8988T (cell line): Measurements from ENCODE around the gene NLRP8.
"Not testable (repeated sequence)": the region's sequence is repeated elsewhere in the genome, so short reads cannot be mapped to it uniquely, and the experiment has no call there.

Source experiments
- DNase-seq: peaks from one replicate; pipeline ENCODE4 v3.0.0; 2011

Gene NLRP8

DNA sequence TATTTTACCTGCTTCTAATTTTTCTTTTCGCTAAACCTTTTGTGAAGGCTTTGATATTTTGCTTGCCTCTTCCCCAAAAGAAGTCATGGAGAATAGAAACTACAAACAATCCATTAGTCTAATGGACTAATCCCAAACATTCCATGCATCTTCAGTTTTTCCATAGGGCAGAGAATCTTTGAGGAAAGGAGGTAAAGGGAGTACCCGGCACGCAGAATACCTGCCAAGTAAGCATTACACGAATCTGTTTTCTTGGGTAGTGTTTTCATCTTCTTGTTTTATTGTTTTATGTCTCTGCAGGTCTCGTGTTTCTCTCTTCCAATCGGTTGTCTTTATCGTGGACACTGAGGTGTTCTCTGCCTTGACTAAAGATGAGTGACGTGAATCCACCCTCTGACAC lies at the start of gene NLRP8:
Gene NLRP8, plus strand, starts transcription at position 301 of the 400 bp plus-strand sequence.
- no peak for DNase-seq

DNA sequence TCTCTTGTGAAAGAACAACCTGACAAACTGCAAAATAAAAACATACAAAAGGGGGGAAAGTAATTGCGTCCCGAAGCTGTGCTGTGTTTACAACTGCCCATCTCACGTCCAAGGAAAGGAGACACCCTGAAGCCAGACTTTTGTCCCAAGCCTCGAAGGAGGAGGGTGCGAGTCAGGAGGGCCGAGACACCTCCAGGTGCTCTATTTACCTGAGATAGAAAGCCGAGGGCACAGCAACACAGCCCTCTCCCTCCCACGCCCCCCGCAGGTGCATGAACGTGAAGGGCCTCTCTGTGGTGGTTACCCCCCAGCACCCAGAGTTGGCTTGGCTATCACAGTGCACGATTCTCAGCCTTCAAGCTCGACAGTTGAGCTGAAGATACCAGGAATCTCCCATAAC lies 48.7 kb upstream of the NLRP8 start:
- DNase-seq = no peak

DNA sequence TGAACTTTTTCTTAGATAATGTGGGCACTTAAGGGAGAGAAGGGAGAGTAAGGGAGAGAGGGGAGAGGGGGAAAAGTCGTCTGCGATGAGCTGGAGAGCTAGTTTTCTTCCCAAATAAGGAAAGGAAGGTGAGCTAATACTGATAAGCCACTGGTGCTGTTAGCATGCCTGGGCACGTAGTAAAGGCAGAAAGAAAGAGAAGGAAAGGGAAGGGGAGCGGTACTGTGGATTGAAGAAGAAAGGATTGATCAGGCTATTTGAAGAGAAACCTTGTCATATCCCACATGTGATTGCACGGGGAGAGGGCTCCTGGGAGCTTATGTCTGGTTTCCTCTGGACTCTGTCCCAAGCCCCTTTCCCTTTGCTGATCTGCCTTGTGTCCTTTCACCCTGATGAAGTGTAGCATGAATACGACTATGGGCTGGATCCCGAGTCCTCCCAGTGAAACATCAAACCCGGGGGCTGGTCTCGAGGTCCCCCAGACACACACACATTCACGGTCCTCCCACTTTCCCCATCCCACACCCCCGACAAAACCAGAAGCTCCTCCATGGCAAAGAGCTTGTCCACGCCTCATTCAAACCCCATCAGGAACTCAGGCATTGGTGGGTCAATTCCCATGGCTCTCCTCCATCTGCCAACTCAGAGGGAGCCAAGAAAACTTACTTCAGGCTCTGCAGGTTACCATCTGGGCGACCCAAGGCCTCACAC lies 46.1 kb upstream of the NLRP8 start:
- no peak for DNase-seq

DNA sequence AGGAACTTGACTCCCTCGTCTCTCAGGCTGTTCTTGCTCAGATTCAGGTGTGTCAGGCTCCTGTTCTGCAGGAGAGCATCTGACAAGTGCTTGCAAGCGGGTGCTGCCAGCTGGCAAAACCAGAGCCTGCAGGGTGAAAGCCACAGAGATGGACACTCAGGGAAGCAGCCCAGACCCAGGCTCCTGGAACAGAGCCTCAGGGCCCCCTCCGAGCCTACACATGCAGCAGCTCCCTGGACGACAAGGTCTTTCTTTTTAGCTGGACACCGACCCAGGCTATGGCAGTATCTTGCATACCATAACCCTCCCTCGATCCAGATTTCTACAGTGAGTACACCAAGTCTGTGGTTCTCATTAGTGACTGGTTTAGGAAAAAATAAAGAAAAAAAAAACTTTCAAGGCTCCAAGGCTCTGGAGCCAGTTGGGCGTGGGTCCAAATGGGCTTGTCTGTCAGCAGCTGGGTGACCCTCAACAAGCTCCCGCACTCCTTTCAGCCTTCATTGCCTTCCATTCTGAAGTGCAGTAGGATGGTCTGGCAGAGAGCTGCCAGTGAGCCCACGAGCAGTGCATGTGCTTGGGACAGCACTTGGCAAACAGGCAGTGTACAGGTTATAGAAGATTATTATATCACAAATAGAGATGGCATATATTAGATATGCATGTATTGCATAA lies 45.4 kb upstream of the NLRP8 start:
- DNase-seq = no peak

DNA sequence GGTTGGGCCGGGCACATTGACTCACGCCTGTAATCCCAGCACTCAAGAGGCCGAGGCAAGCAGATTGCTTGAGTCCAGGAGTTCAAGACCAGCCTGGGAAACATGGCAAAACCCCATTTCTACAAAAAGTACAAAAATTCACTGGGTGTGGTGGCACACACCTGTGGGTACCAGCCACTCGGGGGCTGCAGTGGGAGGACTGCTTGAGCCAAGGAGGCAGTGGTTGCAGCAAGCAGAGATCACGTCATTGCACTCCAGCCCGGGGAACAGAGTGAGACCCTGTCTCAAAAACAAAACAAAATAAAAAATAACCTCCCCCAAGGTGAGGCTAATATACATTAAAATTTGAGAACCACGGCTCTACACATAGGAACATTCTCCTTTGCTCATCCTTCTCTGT lies 40.3 kb upstream of the NLRP8 start:
- DNase-seq = no peak

DNA sequence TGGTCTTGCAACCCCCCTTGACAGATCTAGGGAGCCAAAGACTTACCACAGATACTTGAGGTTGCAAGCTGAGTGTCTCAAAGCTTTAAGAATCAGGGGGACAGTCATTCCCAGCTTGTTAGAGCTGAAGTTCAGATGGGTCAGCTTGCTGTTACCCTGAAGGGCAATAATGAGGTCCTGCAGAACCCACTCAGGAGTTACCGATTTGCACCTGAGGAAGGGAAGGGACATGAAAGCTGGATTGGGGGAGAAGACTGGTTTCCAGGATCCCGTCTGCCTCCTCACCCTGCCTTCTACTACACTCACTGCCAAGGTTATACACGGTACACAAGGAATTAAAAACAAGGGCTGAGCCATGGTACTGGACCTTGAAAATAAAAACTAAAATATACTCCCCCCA lies 39.9 kb upstream of the NLRP8 start:
- DNase-seq = no peak

DNA sequence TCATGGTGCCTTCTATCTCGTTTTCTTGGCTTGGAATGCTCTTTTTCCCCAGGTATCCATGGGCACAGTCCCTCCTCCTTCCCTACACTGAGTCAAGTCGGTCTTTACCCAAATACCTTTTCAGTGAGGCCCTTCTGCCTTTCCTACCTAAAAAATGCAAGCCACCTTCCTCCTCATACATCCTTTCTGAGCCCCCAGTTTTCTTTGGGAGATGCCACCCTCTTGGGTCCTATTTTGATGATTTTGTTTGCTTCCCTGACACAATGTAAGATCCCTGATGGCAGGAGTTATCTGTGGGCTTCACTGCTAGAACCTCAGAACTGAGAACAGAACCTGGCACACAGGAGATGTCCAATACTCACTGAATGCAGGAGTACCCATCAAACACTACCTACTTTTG lies 37.8 kb upstream of the NLRP8 start:
- no peak for DNase-seq

DNA sequence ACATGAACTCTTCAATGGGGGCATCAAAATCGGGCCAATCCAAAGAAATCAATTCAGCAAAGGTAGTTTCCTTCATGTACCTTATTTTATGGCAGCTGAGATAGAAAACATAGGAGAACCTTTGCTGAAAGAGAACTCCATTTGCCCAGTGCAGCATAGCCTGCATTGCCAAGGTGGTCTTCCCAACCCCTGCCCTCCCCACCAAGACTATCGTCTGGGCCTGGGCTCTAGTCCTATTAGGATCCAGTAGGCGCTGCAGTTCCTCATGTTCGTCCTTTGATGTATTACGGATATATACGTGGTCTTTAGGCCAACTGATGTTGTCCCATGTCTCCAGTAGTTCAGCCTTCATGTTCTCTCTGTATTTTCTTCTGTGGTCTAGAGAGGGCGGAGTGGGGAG lies 34.7 kb upstream of the NLRP8 start:
- DNase-seq = no peak

DNA sequence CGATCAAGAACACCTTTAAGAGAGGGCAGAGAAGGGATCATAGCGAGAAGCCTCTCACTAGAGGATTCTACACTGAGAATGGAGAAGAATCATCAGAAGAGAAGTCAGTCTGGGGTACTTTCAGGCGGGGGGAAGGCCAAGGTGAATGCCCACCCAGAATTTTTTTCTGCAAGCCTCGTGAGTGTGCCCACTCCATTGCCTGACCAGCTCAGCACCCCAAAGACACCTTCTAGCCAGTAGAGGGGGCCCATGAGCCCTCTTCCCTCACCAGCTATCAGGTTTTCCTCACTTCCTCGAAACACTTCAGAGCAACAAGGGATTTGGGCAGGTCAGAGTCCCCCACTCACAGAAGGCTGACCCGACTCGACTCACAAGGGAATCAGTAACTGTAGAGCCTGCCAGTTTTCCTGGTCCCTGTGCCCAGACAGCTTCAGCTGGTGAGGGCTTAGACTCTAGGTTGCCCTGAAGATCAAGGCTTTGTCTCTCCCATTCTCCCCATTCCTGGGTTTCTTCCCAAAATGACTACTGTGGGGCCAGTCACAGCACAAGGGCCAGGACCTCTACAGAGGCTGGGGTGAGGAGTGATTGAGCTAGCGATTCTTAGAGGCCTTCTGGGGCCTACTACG lies 33.9 kb upstream of the NLRP8 start:
- DNase-seq = no peak

DNA sequence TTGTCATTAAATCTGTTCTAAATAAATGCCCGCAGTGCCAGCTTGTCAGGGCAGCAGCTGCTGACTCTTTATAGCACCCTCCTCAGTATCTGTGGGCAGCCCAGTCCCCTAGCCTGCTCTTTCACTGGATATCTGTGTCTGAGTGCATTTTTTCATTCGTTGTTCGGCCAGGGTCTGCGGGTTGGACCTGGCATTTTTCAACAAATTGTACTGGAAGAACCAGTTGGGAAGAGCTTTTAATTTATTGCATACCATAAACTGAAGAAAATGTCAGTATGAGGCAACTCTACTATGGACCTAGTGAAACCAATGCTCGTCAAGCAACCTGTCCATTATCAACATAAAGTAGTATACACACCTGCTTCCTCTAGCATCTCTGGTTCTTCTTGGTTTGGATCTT lies 24.1 kb upstream of the NLRP8 start:
- no peak for DNase-seq

DNA sequence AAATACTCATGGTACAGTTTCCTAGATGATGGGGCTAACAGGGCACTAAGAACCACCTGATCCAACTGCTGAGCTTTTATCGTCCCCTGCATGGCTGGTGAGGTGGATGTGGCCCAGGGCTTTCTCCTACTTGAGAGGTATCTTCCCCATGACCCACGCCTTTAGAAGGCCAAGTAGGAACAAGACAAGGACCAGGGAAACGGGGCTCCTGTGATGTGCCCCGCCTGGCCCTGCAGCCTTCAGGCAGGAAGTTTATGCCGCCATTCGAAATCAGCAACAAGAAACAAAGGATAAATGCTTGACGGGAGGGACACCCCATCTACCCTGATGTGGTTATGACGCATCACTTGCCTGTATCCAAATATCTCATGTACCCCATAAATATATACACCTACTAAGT lies 19.6 kb upstream of the NLRP8 start:
- no peak for DNase-seq

DNA sequence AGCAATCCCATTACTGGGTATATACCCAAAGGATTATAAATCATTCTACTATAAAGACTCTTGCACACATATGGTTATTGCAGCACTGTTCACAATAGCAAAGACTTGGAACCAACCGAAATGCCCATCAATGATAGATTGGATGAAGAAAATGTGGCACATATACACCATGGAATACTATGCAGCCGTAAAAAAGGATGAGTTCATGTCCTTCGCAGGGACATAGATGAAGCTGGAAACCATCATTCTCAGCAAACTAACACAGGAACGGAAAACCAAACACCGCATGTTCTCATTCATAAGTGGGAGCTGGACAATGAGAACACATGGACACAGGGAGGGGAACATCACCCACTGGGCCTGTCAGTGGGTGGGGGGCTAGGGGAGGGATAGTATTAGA lies 18.4 kb upstream of the NLRP8 start:
- DNase-seq = not testable (repeated sequence)

DNA sequence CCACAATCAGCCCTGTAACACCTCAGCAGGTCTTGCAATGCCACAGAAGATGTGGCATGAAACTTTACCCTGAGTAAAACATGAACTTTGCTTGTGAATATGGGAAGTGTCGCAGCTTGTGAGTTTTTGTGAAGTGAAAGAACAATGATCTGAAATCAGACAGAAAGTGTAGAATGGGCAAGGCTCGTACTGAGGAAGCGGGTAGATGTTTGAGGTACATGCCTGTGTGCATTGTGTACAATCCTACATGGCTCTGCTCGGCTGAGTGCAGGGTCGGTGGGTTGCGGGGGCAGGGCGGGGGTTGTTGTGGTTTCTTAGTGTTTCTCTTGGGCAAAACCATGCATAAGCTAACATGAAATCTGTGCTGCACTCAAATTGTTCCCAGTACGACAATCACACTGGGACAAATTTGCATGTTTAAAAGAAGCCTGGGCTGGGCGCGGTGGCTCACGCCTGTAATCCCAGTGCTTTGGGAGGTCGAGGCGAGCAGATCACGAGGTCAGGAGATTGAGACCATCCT lies 16.6 kb upstream of the NLRP8 start:
- no peak for DNase-seq

DNA sequence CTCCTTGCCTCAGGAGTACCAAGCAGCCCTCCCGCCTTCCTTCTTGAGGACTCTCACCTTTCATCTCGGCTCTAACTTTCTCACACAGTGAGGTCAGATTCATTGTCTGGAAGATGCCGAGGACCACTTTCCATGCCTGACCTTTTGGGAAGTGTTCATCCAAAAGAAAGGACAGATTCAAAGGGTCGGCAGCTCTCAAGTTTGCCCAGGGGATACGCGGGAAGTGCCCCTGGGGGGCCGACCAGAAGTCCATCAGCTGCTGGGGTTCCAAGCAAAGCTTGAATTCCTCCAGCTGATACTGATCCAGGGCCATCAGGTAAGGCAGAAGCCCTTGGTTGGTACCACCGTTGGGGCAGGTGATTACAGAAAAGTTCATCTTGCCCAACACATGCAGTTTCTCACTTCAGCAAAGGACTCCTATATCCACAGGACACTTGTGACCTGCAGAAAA lies 15.7 kb upstream of the NLRP8 start, which contains the start of gene NLRP13:
Gene NLRP13, minus strand, starts transcription at position 401 of the 451 bp plus-strand sequence. Its CDS starts 25 bp downstream, at position 376.
- no peak for DNase-seq

DNA sequence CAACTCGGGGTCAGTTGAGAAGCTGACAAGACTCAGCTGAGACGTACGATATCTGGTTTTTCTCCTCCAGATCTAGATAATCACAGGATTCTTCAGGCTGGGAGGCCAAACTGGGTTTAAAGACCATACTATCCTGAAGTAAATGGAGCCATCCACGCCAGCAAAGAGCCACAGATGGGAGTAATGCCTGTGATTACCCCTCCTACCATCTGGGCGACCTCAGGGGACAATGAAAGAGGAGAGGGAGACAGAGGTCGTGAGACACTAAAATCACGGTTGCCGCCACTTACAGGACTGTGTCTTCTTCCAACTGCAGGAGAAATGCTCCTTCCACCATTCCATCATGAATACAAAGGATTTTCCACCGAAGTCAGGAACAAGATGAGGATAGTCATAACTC lies 12.4 kb upstream of the NLRP8 start:
- DNase-seq = no peak

DNA sequence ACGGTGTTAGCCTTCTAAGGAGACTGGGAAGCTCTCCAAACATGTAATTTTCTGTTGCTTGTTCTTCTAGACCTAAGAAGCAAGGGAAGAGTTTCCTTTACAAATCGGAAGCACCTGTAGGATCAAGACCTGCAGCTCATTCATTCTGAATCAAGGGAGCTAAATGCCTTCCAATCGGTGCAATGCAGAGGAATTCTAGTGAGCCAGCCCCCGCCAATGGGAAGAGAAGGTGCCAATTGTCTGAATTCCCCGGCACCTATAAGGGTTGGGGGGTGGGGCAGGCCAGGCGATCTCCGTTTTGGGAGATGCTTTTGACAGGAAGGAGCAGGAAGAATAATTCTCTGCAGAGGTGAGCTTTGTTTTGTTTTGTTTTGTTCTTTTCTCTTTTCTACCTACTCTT lies 8.4 kb upstream of the NLRP8 start:
- no peak for DNase-seq

DNA sequence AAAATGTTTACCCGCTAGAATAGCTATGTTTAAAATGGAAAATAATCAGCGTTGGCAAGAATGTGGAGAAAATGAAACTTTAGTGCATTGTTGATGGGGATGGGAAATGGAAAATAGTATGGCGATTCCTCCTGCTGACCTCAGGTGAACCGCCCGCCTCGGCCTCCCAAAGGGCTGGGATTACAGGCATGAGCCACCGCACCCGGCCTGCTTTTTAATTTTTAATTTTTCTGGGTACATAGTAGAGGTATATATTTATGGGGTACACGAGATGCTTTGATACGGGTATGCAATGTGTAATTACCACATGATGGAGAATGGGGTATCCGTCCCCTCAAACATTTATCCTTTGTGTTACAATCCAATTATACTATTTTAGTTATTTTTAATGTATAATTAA lies 7.3 kb upstream of the NLRP8 start:
- DNase-seq = no peak

DNA sequence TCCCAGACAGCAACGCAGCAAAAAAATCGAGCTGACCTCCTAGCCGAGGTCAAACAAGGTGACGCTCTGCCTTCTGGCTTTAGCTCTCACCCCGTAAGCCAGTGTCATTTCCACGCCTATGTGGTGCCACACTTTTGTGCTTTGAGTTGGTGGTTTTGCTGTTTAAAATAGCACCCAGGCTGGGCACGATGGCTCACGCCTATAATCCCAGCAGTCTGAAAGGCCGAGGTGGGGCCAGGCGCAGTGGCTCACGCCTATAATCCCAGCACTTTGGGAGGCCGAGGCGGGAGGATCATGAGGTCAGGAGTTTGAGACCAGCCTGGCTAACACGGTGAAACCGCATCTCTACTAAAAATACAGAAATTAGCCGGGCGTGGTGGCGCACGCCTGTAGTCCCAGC lies 2.9 kb downstream of the NLRP8 start:
- DNase-seq = not testable (repeated sequence)

DNA sequence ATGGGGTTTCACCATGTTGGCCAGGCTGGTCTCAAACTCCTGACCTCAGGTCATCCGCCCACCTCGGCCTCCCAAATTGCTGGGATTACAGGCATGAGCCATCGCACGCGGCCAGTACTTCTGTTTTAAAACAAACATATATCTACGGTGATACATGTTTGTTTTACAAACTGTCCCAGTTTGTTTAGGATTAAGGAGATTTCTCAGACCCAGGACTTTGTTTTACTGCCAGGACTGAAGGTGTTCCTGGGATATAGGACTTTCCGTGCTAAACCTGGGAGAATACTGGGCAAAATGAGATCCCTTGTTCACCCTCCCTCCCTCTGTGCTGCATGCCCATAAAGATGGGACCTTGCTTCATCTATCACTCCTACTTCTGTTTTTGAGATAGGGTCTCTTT lies 8.8 kb downstream of the NLRP8 start:
- no peak for DNase-seq

DNA sequence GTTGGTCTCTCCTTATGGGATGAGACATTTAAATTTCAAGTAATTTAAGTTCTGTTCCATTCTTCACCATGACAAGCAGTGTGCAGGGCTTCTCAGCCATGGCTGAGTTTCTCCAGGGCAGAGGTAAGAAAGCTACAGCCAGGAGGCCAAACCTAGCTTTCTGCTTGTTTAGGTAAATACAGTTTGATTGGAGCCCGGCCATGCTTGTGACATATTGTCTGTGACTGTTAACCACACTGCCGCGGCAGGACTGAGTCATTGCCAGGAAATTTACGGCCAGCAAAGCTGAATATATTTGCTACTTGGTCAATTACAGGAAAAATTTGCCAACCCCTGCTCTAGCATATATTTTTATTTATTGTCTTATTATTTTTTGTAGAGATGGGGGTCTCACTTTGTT lies 10.7 kb downstream of the NLRP8 start:
- no peak for DNase-seq

DNA sequence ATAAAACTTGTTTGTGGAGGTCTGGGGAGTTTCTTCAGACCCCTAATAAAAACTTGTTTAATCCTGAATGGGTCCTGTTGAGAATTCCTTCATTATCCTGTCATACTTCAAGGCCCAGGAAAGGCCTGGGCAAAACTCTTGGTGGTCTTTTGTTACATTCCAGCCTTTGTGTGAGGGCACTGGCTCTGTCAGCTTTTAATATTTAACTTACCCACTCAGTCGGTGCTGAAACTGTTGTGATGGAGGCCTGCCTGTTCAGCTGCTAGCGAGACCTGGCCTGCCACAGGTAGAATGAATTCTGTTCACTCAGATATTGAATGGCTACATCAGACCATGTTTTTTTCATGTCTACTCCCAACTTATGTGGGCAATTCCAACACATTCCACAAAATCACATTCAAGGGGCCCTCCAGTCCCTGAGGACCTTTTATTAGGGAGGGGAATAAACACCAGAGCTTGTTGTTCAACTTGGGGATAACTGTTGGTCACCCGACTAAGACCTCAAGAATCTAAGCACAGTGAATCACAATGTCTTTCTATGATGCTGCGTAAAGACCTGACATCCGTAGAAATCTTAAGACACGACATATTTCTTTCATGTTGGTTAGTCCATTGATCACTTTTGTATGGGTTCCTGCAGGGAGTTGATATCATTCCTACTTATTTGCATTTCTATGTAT lies 12.5 kb downstream of the NLRP8 start:
- no peak for DNase-seq

DNA sequence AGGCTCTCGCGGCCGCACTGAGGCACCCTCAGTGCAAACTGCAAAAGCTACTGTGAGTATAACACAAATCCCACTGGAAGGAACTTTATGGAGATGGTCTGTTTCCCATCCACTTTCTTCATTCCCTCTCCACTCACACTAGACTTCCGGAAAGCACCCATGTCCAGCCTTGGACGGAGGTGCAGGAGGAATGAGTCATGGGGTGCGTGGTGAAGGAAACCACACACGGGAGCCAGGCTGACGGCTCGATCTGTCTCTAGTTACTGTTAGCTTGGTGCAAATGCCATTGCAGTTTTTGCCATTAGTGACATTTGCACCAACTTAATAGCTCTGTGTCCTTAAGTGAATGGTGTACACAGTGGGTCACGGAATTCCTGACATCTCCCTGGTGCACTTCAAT lies 14.6 kb downstream of the NLRP8 start:
- DNase-seq = no peak

DNA sequence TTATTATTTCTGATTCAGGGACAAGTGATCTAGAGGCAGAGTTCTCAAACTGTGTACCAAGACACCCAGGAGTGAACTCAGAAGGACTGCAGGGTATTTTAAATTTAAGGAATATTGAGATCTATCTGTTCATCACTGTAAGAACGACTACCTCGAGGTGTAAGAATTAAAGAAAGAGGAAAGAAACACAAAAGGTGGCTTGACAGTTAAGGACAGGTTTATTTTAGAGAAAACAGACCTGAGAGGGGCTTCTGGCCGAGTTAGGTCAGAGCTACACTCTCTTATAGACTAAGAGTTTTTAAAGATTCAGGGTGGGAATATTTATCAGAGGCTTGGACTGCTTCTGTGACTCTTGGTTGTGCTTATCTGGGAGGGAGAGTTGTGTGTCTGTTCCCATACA lies 26.4 kb downstream of the NLRP8 start:
- no peak for DNase-seq
